Measurements from ENCODE around the gene APP. TPM values are rescaled to one million over a fixed set of nuclear protein-coding genes. Genes with fewer than 3 reads are reported as not detected.

APP gene
- total RNA-seq, 2 donors from 2014 or later: 460 to 557 TPM

GRCh38 chr21:26112127-26112742 lies 58.3 kb downstream of the APP start:
- no peak overlapping the region for H3K4me3 Mint-ChIP-seq
- no peak for DNase-seq
- no peaks in the 10 kb centered on the region for H3K27me3 Mint-ChIP-seq (ENCODE audit: insufficient read depth)
- WGBS, 2 experiments (ENCODE audit: insufficient coverage in 1 of 2, insufficient read length in 1 of 2): 95 to 96% methylated on average over 4 to 7 of the region's 7 CpGs
- no peak overlapping the region for H3K27ac Mint-ChIP-seq
- Histone ChIP-seq H3K27me3 (ENCODE audit: control insufficient read depth, insufficient read depth, low read length, poor library complexity, severe bottlenecking) (no peaks in the 10 kb centered on the region), H3K27ac (ENCODE audit: low read depth, low read length) (no peak overlapping the region), H3K9ac (ENCODE audit: extremely low read depth, low read length, poor library complexity, severe bottlenecking) (no peak overlapping the region), H3K9me3 (ENCODE audit: control insufficient read depth, low read length) (no peaks in the 10 kb centered on the region), H3K36me3 (ENCODE audit: control insufficient read depth, insufficient read depth, low read length) (peaks cover 38% of the 10 kb centered on the region), H3K4me1 (ENCODE audit: control insufficient read depth, insufficient read depth, low read length) (peaks cover 8% of the 10 kb centered on the region), H3K4me3 (ENCODE audit: low read length) (no peak overlapping the region)
- peaks cover 61% of the 10 kb centered on the region for H3K4me1 Mint-ChIP-seq
- H3K36me3 Mint-ChIP-seq (ENCODE audit: low read depth): peaks cover 34% of the 10 kb centered on the region
- TF ChIP-seq CTCF (conservative IDR thresholded peaks at IDR 0.05): no peak
- H3K9me3 Mint-ChIP-seq: no peaks in the 10 kb centered on the region

- no peak overlapping the region for H3K27ac ChIP-seq (ENCODE audit: low read depth, low read length)
- WGBS, 2 experiments (ENCODE audit: insufficient coverage in 1 of 2, insufficient read length in 1 of 2): 74% methylated on average over 2 of the region's 2 CpGs; no CpG with 5 or more reads in 1 of the 2 experiments
- no peak overlapping the region for H3K4me3 Mint-ChIP-seq
- H3K4me1 Mint-ChIP-seq: peaks cover 65% of the 10 kb centered on the region
- H3K36me3 ChIP-seq (ENCODE audit: control insufficient read depth, insufficient read depth, low read length): peaks cover 41% of the 10 kb centered on the region
- H3K4me3 ChIP-seq (ENCODE audit: low read length): peak overlapping the region; percentile 19
- no peak overlapping the region for H3K27ac Mint-ChIP-seq
- H3K4me1 ChIP-seq (ENCODE audit: control insufficient read depth, insufficient read depth, low read length): peaks cover 5% of the 10 kb centered on the region
- H3K9ac ChIP-seq (ENCODE audit: extremely low read depth, low read length, poor library complexity, severe bottlenecking): no peak overlapping the region
- no peaks in the 10 kb centered on the region for H3K9me3 ChIP-seq (ENCODE audit: control insufficient read depth, low read length)
- TF ChIP-seq CTCF (conservative IDR thresholded peaks at IDR 0.05): no peak
- no peak for DNase-seq
- no peaks in the 10 kb centered on the region for H3K9me3 Mint-ChIP-seq
- peaks cover 39% of the 10 kb centered on the region for H3K36me3 Mint-ChIP-seq (ENCODE audit: low read depth)
- H3K27me3 ChIP-seq (ENCODE audit: control insufficient read depth, insufficient read depth, low read length, poor library complexity, severe bottlenecking): no peaks in the 10 kb centered on the region
- no peaks in the 10 kb centered on the region for H3K27me3 Mint-ChIP-seq (ENCODE audit: insufficient read depth)
Observed at GRCh38 chr21:26110715-26111114, 59.9 kb downstream of the APP start.

- Mint-ChIP-seq H3K36me3 (ENCODE audit: low read depth) (peaks cover 56% of the 10 kb centered on the region), H3K4me3 (no peak overlapping the region), H3K9me3 (no peaks in the 10 kb centered on the region), H3K27ac (no peak overlapping the region), H3K27me3 (ENCODE audit: insufficient read depth) (no peaks in the 10 kb centered on the region), H3K4me1 (peaks cover 48% of the 10 kb centered on the region)
- H3K27ac ChIP-seq (ENCODE audit: low read depth, low read length): no peak overlapping the region
- 69 to 80% methylated on average over 2 to 4 of the region's 4 CpGs for WGBS, 2 experiments (ENCODE audit: insufficient coverage in 1 of 2, insufficient read length in 1 of 2)
- H3K4me1 ChIP-seq (ENCODE audit: control insufficient read depth, insufficient read depth, low read length): peaks cover 3% of the 10 kb centered on the region
- no peak for TF ChIP-seq CTCF (conservative IDR thresholded peaks at IDR 0.05)
- H3K9me3 ChIP-seq (ENCODE audit: control insufficient read depth, low read length): no peaks in the 10 kb centered on the region
- peaks cover 55% of the 10 kb centered on the region for H3K36me3 ChIP-seq (ENCODE audit: control insufficient read depth, insufficient read depth, low read length)
- H3K27me3 ChIP-seq (ENCODE audit: control insufficient read depth, insufficient read depth, low read length, poor library complexity, severe bottlenecking): no peaks in the 10 kb centered on the region
- no peak for DNase-seq
- H3K9ac ChIP-seq (ENCODE audit: extremely low read depth, low read length, poor library complexity, severe bottlenecking): no peak overlapping the region
- no peak overlapping the region for H3K4me3 ChIP-seq (ENCODE audit: low read length)
Observed at GRCh38 chr21:26107429-26107828, 63.1 kb downstream of the APP start.

Measured in endodermal cell (in vitro differentiated cells).